Astrocyte of the cerebellum (primary cell): ENCODE measurements around the gene DNMT3B.
"Not testable (repeated sequence)": the region's sequence is repeated elsewhere in the genome, so short reads cannot be mapped to it uniquely, and the experiment has no call there.

ENCODE experiments used
- DNase-seq: peaks from one replicate; pipeline ENCODE4 v3.0.0-alpha.2; 2011; ENCODE audit warnings: low read depth
- H3K4me3 ChIP-seq: 2 replicates; pipeline ENCODE4 v1.5.1; 2011; ENCODE audit warnings: mild to moderate bottlenecking, low read depth, low read length, moderate library complexity
- CTCF ChIP-seq: IDR thresholded peaks from 2 replicates; pipeline ENCODE4 v1.5.1; 2012; ENCODE audit warnings: low read length, low read depth, moderate library complexity, mild to moderate bottlenecking; ENCODE audit errors: missing control alignments
- in situ Hi-C: cut with HindIII; loops from 2 replicates; pipeline ENCODE4 v1.10.0; 2017; ENCODE audit warnings: low sequenced_read_pairs

DNMT3B gene

GRCh38 chr20:32763202-32764004 lies 1.2 kb downstream of the DNMT3B start:
- DNase-seq = no peak
- no peak for TF ChIP-seq CTCF
- in situ Hi-C loops = no loop called here
- H3K4me3 ChIP-seq = peak overlapping the region; percentile 78

- peak overlapping the region; percentile 78 for H3K4me3 ChIP-seq
- DNase-seq = no peak
- in situ Hi-C loops = no loop called here
- TF ChIP-seq CTCF = no peak
Observed at GRCh38 chr20:32764005-32764960, 2.1 kb downstream of the DNMT3B start.

DNA sequence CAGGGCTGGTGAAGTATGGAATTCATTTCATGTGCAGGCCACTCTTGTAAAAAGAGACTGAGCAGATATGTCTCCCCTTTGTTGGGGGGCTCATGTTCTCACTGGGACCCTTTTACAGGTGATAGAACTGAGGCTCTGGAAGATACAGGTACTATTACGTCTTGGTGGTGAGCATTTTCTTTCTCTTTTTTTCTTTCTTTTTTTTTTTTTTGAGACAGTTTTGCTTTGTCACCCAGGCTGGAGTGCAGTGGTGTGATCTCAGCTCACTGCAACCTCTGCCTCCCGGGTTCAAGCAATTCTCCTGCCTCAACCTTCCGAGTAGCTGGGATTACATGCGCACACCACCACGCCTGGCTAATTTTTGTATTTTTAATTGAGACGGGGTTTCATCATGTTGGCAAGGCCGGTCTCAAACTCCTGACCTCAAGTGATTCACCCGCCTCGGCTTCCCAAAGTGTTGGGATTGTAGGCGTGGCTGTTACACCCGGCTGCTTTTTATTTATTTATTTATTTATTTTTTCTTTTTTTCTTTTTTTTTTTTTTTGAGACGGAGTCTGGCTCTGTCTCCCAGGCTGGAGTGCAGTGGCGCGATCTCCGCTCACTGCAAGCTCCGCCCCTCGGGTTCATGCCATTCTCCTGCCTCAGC lies 3.2 kb downstream of the DNMT3B start:
- H3K4me3 ChIP-seq, in situ Hi-C loops, DNase-seq: not testable (repeated sequence)

GRCh38 chr20:32767418-32768198 lies 5.4 kb downstream of the DNMT3B start:
- DNase-seq = no peak
- in situ Hi-C loops = no loop called here
- no peak for TF ChIP-seq CTCF
- H3K4me3 ChIP-seq = no peak overlapping the region

DNA sequence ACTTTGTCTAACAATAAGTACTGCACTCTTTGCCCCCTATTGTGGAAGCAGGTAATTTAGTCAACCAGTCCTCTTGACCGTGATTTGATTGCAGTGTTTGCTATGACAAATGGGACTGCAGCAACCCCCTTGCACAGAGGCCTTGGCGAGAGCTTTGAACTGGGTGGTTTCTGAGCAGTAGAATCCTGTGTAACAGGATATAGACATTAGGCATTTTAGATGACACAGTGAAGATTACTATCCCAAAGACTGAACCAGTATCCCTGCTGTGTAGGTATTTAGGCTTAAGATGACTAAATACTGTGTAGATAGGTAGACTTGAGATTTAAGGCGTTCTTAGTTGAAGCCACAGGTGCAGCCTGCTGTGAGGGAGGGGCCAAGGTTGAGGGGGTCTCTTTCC lies 9.9 kb downstream of the DNMT3B start:
- no peak for TF ChIP-seq CTCF
- in situ Hi-C loops = no loop called here
- no peak overlapping the region for H3K4me3 ChIP-seq
- no peak for DNase-seq

DNA sequence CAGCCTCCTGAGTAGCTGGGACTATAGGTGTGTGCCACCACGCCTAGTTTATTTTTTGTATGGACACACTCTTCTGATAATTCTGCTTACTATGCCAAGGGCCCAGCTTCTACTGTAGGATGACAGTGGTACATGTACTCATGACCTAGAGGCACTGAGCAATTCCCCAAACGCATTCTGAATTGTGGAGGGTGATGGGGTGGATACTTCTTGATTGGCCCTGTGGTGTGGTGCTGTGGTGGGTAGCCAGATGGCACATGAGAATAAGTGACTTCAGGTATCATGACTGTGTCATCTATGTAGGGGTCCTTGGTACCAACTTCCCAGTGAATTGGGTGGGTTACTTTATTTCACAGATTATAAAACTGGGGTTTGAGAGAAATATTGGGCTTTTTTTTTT lies 11.0 kb downstream of the DNMT3B start:
- in situ Hi-C loops = no loop called here
- no peak for DNase-seq
- no peak overlapping the region for H3K4me3 ChIP-seq
- TF ChIP-seq CTCF = no peak
